A549 (cell line): ENCODE measurements around the gene CCDC47. TPM values are rescaled to one million over a fixed set of nuclear protein-coding genes. Genes with fewer than 3 reads are reported as not detected.

Experiments used
- ATAC-seq, 2 experiments: fragments of 200-7000 bp in 1 of 2; fragments of >200 bp in 1 of 2; cut with Nextera tagmentation in 1 of 2; cut with Tn5 transposase in 1 of 2; 3 replicates each; pipeline versions ENCODE4 v1.8.0 to v1.9.1; 2018 to 2020; ENCODE audit warnings: mild to moderate bottlenecking in 1 of 2, moderate library complexity in 1 of 2
- CTCF ChIA-PET: fragments of 300-600 bp; sonication (Branson Sonifier 250); formaldehyde crosslinking; extraction: SDS; loops from one replicate; lab custom pipeline; 2021; ENCODE audit warnings: antibody characterized with exemption, inconsistent platforms; lab: Yijun Ruan, JAX
- POLR2A ChIA-PET: fragments of 350-600 bp; formaldehyde crosslinking; extraction: SDS; loops from one replicate; lab custom pipeline; 2021; ENCODE audit warnings: antibody characterized with exemption, inconsistent platforms; lab: Yijun Ruan, JAX
- DNase-seq, 2 experiments: peaks; one replicate each; pipeline versions ENCODE4 v3.0.0 to v3.0.0-alpha.2; 2011 to 2016; ENCODE audit warnings: low read depth in 1 of 2, low spot score in 1 of 2
- FAIRE-seq: peaks from 2 replicates; lab custom pipeline; 2011; peaks lifted over from hg19 to GRCh38; lab: Jason Lieb, UNC
- H3K27ac ChIP-seq, 2 experiments: fragments of >200 bp; sonication (Bioruptor Twin); formaldehyde crosslinking; 3 replicates each; pipeline ENCODE4 v1.5.1; 2016 to 2017
- H3K4me1 ChIP-seq: fragments of >200 bp; sonication (Bioruptor Twin); formaldehyde crosslinking; 3 replicates; pipeline ENCODE4 v1.6.1; 2016
- H3K4me2 ChIP-seq: fragments of >200 bp; sonication (Bioruptor Twin); formaldehyde crosslinking; 3 replicates; pipeline ENCODE4 v1.6.1; 2016
- H3K4me3 ChIP-seq: fragments of >200 bp; sonication (Bioruptor Twin); formaldehyde crosslinking; 3 replicates; pipeline ENCODE4 v1.5.1; 2016
- H3K9me3 ChIP-seq: fragments of >200 bp; sonication (Bioruptor Twin); formaldehyde crosslinking; 3 replicates; pipeline ENCODE4 v1.6.1; 2016
- ZNF302 ChIP-seq: fragments of 250-450 bp; sonication (Bioruptor Pico); IDR thresholded peaks from 2 replicates; pipeline ENCODE4 v1.9.0; 2021; ENCODE audit warnings: inconsistent platforms, mild to moderate bottlenecking, moderate library complexity
- WGBS: methylation state at CpG from one replicate; pipeline ENCODE4 v1.1.6; 2017; ENCODE audit errors: missing lambda C conversion rate; 5-methylcytosine and 5-hydroxymethylcytosine counted together
- polyA plus RNA-seq, 4 experiments: library from polyadenylated mRNA; depleted of rRNA in 3 of 4; stranded (reverse); fragments of >200 nt; fragmentation: RNase III in 1 of 4; extraction: RNeasy Plus Mini Kit Qiagen cat#74134 plus additional on column Dnase treatment in 1 of 4; gene quantifications; 2 replicates in 3 of 4; 3 replicates in 1 of 4; pipeline ENCODE4 v1.2.3, GENCODE V29; 2011 to 2017

The CCDC47 gene
- polyA plus RNA-seq, 2 of the 4 experiments (the other 2 are of a cell fraction), result 141 to 163 TPM

DNA sequence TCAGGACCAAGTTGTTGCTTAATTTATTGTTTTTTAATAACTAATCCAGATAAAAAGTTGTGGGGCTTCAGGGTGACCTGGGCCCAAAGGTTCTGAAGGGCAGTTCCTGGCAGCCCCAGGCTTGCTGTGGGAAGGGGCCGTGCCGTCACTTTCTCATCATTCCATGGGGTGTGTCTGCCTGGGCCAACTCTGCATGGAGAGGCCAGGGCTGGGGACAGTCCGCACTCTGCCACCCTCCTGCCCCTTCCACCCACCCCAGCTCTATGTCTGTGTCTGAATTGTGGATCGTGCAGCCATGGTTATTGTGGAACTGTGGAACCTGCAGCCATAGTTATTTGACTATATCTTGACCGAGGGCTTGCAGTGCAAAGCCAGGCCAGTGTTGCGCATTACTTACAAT, 77.5 kb downstream of the CCDC47 start:
- no peak overlapping the region for H3K27ac ChIP-seq
- no peak for FAIRE-seq
- H3K4me1 ChIP-seq, result 0 out of 3 replicates have a peak, but pooled peaks cover 6% of the 10 kb centered on the region
- no peak for DNase-seq
- H3K4me3 ChIP-seq, result no peak overlapping the region
- no peak for TF ChIP-seq ZNF302 (CRISPR knock-in tag)
- no peak overlapping the region for H3K4me2 ChIP-seq
- CTCF ChIA-PET, result interaction anchor here (0.7 to 7.0 kb wide), 8 partner anchors 11 to 270 kb away, joined by 3 to 116 read pairs (median 8); no protein-coding TSS in a partner anchor
- WGBS, result 87% methylated on average over 6 of the region's 6 CpGs
- no peak for ATAC-seq
- H3K9me3 ChIP-seq, result no peaks in the 10 kb centered on the region
- POLR2A ChIA-PET, result interaction anchor here (1.1 kb wide), 1 partner anchor 108 kb away, joined by 3 read pairs; no protein-coding TSS in a partner anchor

Other genes with a start within 250 kb of the CCDC47 start
- gene DCAF7, start 223.1 kb downstream of the CCDC47 start, polyA plus RNA-seq (2011; rRNA removed), result 48.7 and 51.4 TPM in 2 replicates
- 35.7 to 37.9 TPM (median 35.9 TPM) in 3 replicates for gene DCAF7, start 223.1 kb downstream of the CCDC47 start, polyA plus RNA-seq (2017; fragmentation: RNase III; extraction: RNeasy Plus Mini Kit Qiagen cat#74134 plus additional on column Dnase treatment)
- gene TACO1, start 172.7 kb downstream of the CCDC47 start, polyA plus RNA-seq (2011; rRNA removed), result 38.0 and 49.9 TPM in 2 replicates
- gene TACO1, start 172.7 kb downstream of the CCDC47 start, polyA plus RNA-seq (2017; fragmentation: RNase III; extraction: RNeasy Plus Mini Kit Qiagen cat#74134 plus additional on column Dnase treatment), result 47.1 to 49.2 TPM (median 49.1 TPM) in 3 replicates
- 10.8 and 12.6 TPM in 2 replicates for gene MAP3K3, start 151.2 kb downstream of the CCDC47 start, polyA plus RNA-seq (2011; rRNA removed)
- gene MAP3K3, start 151.2 kb downstream of the CCDC47 start, polyA plus RNA-seq (2017; fragmentation: RNase III; extraction: RNeasy Plus Mini Kit Qiagen cat#74134 plus additional on column Dnase treatment), result 10.9 to 12.6 TPM (median 11.2 TPM) in 3 replicates
- gene LIMD2, start 73.5 kb downstream of the CCDC47 start, polyA plus RNA-seq (2011; rRNA removed), result 5.6 and 6.0 TPM in 2 replicates
- 9.1 to 16.1 TPM (median 14.5 TPM) in 3 replicates for gene LIMD2, start 73.5 kb downstream of the CCDC47 start, polyA plus RNA-seq (2017; fragmentation: RNase III; extraction: RNeasy Plus Mini Kit Qiagen cat#74134 plus additional on column Dnase treatment)
- 33.0 and 42.7 TPM in 2 replicates for gene STRADA, start 31.8 kb downstream of the CCDC47 start, polyA plus RNA-seq (2011; rRNA removed)
- 26.3 to 30.3 TPM (median 27.5 TPM) in 3 replicates for gene STRADA, start 31.8 kb downstream of the CCDC47 start, polyA plus RNA-seq (2017; fragmentation: RNase III; extraction: RNeasy Plus Mini Kit Qiagen cat#74134 plus additional on column Dnase treatment)
- 249 and 262 TPM in 2 replicates for gene DDX42, start 573 bp upstream of the CCDC47 start, polyA plus RNA-seq (2011; rRNA removed)
- gene DDX42, start 573 bp upstream of the CCDC47 start, polyA plus RNA-seq (2017; fragmentation: RNase III; extraction: RNeasy Plus Mini Kit Qiagen cat#74134 plus additional on column Dnase treatment), result 124 to 137 TPM (median 126 TPM) in 3 replicates
- 222 and 303 TPM in 2 replicates for gene PSMC5, start 53.8 kb upstream of the CCDC47 start, polyA plus RNA-seq (2011; rRNA removed)
- 399 to 406 TPM (median 399 TPM) in 3 replicates for gene PSMC5, start 53.8 kb upstream of the CCDC47 start, polyA plus RNA-seq (2017; fragmentation: RNase III; extraction: RNeasy Plus Mini Kit Qiagen cat#74134 plus additional on column Dnase treatment)
- 62.6 and 74.5 TPM in 2 replicates for gene FTSJ3, start 54.1 kb upstream of the CCDC47 start, polyA plus RNA-seq (2011; rRNA removed)
- gene FTSJ3, start 54.1 kb upstream of the CCDC47 start, polyA plus RNA-seq (2017; fragmentation: RNase III; extraction: RNeasy Plus Mini Kit Qiagen cat#74134 plus additional on column Dnase treatment), result 95.7 to 104 TPM (median 98.6 TPM) in 3 replicates
- 52.7 and 61.9 TPM in 2 replicates for gene SMARCD2, start 69.1 kb upstream of the CCDC47 start, polyA plus RNA-seq (2011; rRNA removed)
- 37.5 to 40.4 TPM (median 39.8 TPM) in 3 replicates for gene SMARCD2, start 69.1 kb upstream of the CCDC47 start, polyA plus RNA-seq (2017; fragmentation: RNase III; extraction: RNeasy Plus Mini Kit Qiagen cat#74134 plus additional on column Dnase treatment)
- not detected in 2 replicates for gene CSH2, start 100.1 kb upstream of the CCDC47 start, polyA plus RNA-seq (2011; rRNA removed)
- gene CSH2, start 100.1 kb upstream of the CCDC47 start, polyA plus RNA-seq (2017; fragmentation: RNase III; extraction: RNeasy Plus Mini Kit Qiagen cat#74134 plus additional on column Dnase treatment), result not detected in 3 replicates
- not detected in 2 replicates for gene GH2, start 108.3 kb upstream of the CCDC47 start, polyA plus RNA-seq (2011; rRNA removed)
- not detected in 3 replicates for gene GH2, start 108.3 kb upstream of the CCDC47 start, polyA plus RNA-seq (2017; fragmentation: RNase III; extraction: RNeasy Plus Mini Kit Qiagen cat#74134 plus additional on column Dnase treatment)
- gene CSH1, start 123.0 kb upstream of the CCDC47 start, polyA plus RNA-seq (2011; rRNA removed), result not detected in 2 replicates
- gene CSH1, start 123.0 kb upstream of the CCDC47 start, polyA plus RNA-seq (2017; fragmentation: RNase III; extraction: RNeasy Plus Mini Kit Qiagen cat#74134 plus additional on column Dnase treatment), result not detected in 3 replicates
- not detected in 2 replicates for gene CSHL1, start 137.7 kb upstream of the CCDC47 start, polyA plus RNA-seq (2011; rRNA removed)
- not detected in 3 replicates for gene CSHL1, start 137.7 kb upstream of the CCDC47 start, polyA plus RNA-seq (2017; fragmentation: RNase III; extraction: RNeasy Plus Mini Kit Qiagen cat#74134 plus additional on column Dnase treatment)
- not detected in 2 replicates for gene GH1, start 145.2 kb upstream of the CCDC47 start, polyA plus RNA-seq (2011; rRNA removed)
- gene GH1, start 145.2 kb upstream of the CCDC47 start, polyA plus RNA-seq (2017; fragmentation: RNase III; extraction: RNeasy Plus Mini Kit Qiagen cat#74134 plus additional on column Dnase treatment), result not detected in 3 replicates
- 0.14 and 0.19 TPM in 2 replicates for gene CD79B, start 158.7 kb upstream of the CCDC47 start, polyA plus RNA-seq (2011; rRNA removed)
- gene CD79B, start 158.7 kb upstream of the CCDC47 start, polyA plus RNA-seq (2017; fragmentation: RNase III; extraction: RNeasy Plus Mini Kit Qiagen cat#74134 plus additional on column Dnase treatment), result not detected in 3 replicates
- gene SCN4A, start 199.3 kb upstream of the CCDC47 start, polyA plus RNA-seq (2011; rRNA removed), result 0.06 and 0.17 TPM in 2 replicates
- gene SCN4A, start 199.3 kb upstream of the CCDC47 start, polyA plus RNA-seq (2017; fragmentation: RNase III; extraction: RNeasy Plus Mini Kit Qiagen cat#74134 plus additional on column Dnase treatment), result 0.03 to 0.08 TPM (median 0.03 TPM) in 3 replicates
- 0.22 and 0.44 TPM in 2 replicates for gene PRR29, start 224.8 kb upstream of the CCDC47 start, polyA plus RNA-seq (2011; rRNA removed)
- 0.67 to 1.2 TPM (median 0.68 TPM) in 3 replicates for gene PRR29, start 224.8 kb upstream of the CCDC47 start, polyA plus RNA-seq (2017; fragmentation: RNase III; extraction: RNeasy Plus Mini Kit Qiagen cat#74134 plus additional on column Dnase treatment)
- gene ICAM2, start 247.0 kb upstream of the CCDC47 start, polyA plus RNA-seq (2011; rRNA removed), result not detected in 2 replicates
- not detected in 3 replicates for gene ICAM2, start 247.0 kb upstream of the CCDC47 start, polyA plus RNA-seq (2017; fragmentation: RNase III; extraction: RNeasy Plus Mini Kit Qiagen cat#74134 plus additional on column Dnase treatment)